Fibroblast of the conjunctiva (primary cell): Measurements from ENCODE around the gene SUPT6H.

Experiments
- DNase-seq: peaks from one replicate; pipeline ENCODE4 v3.0.0-alpha.2; 2010; ENCODE audit warnings: low read depth

SUPT6H gene

DNA sequence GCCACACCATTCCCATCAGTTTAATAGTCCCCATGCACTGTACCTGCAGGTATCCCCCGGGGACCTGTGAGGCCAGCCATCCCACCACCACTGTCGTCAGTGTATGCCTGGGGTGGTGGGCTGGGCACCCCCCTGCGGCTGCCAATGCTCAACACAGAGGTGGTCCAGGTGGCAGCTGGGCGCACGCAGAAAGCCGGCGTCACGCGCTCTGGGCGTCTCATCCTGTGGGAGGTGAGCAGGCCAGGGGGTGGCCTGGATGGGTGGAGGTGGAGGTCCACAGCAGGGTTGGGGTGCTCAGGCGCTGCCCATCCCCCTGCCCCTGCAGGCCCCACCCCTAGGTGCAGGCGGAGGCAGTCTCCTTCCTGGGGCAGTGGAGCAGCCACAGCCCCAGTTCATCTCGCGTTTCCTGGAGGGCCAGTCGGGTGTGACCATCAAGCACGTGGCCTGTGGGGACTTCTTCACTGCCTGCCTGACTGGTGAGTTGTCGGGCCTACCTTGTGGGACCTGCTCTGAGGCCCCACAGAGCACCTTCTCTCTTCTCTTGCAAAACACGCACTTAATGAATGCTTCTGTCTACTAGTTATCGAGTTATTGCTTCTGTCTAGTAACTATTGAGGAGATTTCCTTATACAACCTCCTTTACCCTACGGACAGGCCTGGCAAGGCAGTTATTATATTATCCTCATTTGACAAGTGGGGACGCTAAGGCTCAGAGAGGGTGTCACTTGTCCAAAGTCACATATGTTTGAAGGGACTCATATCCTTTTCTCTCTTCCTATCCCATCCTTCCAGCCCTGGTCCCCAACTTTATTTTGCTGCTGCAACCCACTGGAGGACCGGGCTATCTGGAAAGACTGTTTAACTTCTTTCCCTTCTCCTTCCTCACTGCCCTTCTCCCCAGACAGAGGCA is 76.0 kb downstream of the SUPT6H start:
- DNase-seq, result no peak

DNA sequence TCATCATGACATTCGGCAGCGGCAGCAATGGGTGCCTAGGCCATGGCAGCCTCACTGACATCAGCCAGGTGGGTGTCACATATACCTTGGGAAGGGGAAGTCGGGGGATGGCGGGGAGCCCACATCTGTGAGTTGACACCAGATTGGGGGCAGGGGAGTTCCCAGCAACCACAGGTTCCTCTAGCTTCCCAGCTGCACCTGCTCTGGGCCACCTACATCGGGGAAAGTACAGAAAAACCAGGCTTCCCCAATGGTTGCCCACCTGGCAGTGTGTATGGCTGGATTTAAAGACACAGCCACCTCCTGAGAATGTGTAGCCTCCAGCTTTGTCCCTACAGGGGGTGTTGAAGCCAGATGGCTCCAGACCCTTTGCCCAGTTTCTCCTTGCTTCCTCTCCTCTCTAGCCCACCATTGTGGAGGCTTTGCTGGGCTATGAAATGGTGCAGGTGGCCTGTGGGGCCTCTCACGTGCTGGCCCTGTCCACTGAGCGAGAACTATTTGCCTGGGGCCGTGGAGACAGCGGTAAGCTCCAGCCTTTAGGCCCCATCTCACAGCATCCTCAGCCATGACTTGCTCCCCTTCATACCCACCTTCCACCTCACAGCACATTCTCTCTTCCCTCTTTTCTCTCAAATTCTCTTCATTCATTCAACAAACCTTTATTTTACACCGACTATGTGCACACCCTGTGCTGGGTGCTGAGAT is 76.8 kb downstream of the SUPT6H start:
- no peak for DNase-seq

DNA sequence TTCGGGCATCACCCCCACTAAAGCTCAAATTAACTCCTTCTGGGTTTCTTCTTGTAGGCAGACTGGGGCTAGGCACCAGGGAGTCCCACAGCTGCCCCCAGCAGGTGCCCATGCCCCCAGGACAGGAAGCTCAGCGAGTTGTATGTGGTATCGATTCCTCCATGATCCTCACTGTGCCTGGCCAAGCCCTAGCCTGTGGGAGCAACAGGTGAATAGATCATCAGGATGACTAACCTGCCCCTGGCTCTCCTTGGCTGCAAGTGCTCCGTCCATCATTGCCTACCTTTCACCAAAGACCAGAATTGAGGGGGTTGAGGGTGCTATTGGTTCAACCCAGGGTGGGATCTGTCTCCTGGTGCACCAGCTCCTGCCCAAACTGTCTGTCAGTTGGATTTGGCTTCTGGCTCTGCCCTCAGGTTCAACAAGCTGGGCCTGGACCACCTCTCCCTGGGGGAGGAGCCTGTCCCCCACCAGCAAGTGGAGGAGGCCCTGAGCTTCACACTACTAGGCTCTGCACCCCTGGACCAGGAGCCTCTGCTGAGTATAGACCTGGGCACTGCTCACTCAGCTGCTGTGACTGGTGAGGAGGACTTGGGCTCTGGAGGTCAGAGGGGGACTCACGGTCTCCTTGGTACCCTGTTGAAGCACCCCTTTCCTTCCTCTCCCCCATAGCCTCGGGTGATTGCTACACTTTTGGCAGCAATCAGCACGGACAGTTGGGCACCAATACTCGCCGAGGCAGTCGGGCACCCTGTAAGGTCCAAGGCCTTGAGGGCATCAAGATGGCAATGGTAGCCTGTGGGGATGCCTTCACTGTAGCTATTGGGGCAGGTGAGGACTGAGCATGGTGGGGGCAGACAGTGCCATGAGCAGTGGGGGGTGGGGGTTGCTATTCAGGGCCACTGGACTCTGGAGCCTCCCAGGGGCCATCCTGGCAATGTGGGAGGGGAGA is 78.7 kb downstream of the SUPT6H start:
- DNase-seq, result no peak

DNA sequence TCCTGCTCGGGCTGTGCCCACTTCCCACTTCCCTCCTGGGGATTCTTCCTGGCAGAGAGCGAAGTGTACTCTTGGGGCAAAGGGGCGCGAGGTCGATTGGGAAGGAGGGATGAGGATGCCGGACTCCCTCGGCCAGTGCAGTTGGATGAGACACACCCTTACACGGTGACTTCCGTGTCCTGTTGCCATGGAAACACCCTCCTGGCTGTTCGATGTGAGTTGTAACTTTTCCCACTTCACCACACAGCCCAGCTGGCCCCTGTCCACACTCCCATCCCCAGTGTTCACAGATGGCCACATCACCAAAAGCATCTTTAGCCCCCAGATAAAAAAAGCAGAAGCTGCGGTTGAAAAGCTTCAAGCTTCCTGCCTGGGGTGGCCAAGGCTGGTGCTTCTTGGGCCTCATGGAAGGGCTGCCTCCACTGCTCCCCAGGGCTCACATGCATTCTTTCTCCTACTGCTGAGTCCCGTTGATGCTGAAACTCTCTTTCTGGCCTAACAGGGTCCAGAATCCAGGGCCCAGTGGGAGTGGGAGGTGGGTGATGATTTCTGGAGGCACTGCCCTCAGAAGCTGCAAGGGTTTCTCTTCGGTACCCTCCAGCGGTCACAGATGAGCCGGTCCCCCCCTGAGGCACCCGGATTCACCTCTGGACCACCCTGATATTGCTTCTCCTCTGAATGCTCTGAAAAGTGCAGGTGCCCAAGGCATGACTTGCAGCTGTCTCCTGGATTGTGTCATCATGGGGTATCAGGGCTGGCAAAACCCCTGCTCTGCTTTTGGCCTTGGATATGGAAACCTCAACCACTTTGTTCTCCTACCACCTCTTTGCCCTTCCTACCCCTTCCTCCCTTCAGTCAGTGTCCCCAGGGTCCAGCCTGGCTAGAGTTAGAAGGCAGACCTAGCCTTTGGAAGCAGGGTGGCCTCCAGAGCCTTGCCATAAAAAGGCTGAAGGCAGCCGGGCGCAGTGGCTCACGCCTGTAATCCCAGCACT is 79.6 kb downstream of the SUPT6H start:
- DNase-seq, result no peak

DNA sequence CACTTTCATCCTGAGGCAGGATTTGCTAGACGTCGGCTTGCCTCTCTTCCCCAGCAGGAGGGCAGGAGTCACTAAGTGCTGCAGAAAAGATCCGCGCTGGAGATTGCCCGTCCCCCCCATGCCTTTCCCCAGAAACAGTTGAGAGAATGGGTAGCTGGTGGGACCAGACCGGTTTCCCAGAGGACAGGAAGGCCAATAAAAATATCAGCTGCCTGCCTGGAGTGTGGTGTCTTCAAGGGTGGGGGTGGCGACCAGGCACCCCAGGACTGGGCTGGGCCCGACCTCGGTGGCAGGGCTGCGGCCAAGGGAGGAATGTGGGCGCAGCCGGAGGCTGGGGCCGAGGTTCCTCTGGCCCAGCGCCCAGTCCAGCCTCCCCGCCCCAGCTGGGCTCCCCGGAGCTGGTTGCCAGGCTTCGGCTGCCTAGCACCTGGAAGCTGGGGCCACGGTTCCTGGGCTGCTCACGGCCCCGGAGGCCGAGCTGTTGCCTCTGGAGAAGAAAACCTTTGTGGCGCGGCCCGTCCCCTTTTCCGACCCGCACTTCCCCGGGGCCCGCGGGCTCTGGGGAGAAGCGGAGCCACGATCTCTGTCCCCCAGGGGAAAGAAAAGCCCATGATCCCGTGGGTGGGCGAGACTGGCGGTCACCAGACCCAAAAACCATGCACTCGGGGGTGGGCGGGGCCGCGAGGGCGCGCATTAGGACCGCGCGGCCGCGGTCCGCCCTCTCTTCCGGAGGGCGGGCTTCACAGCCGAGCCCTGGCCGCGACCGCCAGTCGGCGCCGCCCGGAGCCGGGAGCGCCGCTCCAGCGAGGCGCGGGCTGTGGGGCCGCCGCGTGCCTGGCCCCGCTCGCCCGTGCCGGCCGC is 81.5 kb downstream of the SUPT6H start, which contains the start of gene TRAF4:
Gene TRAF4, plus strand, starts transcription at position 769 of the 861 bp plus-strand sequence. CDS start 102 bp downstream, outside the sequence.
- peak; percentile 75 for DNase-seq

DNA sequence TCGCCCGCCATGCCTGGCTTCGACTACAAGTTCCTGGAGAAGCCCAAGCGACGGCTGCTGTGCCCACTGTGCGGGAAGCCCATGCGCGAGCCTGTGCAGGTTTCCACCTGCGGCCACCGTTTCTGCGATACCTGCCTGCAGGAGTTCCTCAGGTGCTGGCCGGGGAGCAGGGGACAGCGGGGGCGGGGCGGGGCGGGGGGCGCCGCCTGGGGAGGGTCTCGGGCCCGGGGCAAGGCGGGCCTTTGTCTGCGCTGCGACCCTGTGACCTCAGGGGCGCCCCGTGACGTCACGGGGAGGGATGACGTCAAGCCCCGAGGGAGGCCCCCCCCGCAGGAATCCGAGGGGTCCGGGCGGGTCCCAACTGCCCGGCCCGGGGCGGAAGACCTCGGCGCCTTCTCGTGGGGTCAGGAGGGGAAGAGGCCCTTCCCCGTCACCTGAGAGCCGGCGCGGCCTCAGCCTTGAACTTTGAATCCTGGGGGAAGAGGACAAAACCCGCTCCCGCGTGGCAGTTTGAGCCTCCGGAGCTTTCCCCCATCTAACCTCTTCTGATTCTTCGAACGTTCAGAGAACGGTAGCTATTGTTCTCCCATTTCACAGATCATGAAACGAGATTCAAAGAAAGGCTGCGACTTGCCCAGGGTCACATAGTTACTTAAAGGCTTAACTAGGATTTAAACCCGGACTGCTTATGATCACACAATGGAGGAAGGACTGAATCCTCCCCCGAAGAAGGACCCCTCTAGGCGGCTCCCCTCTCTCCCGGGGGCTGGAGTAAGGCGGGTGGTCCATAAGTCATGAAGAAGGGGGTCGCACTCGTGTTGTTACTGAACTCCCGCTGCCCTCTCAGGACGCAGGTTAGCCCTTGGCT is 82.3 kb downstream of the SUPT6H start:
- no peak for DNase-seq

DNA sequence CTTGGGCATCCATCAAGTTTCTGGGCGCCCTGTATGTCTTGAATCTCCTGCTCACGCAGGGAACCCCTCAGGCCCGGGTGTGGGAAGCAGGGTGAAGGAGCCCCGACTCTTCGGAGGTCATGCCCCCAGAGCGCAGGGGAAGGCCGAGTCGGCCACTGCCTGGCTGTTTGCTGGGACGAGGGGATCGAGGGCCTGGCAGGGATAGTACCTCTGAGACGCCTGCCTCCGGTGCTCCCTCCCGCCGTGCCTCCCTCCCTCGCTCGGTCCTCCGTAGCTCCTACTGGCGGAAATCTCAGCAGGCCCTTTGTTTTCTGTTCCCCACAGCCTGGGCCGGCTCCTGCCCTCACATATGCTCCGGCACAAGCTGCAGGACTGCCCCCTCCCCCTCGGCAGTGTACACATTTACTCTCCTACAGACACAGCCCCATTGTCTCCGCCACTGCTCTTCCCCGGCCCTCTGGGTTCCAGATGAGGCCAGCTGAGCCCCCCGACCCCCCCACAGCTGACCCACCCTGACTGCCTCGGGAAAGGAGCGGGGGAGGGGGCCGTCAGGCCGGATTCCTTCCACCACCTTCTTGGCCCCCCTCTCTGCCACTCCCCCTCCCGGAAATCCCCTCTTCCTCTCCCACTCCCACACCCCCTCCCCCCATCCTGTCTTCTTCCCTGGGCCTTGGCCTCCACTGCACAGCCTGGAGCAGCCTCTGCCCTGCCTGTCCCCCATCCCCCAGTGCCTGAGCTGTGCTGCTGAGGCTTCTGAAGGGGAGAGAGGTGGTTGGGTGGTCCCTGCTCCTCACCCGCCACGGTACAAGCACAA is 83.2 kb downstream of the SUPT6H start:
- peak; percentile 28 for DNase-seq

DNA sequence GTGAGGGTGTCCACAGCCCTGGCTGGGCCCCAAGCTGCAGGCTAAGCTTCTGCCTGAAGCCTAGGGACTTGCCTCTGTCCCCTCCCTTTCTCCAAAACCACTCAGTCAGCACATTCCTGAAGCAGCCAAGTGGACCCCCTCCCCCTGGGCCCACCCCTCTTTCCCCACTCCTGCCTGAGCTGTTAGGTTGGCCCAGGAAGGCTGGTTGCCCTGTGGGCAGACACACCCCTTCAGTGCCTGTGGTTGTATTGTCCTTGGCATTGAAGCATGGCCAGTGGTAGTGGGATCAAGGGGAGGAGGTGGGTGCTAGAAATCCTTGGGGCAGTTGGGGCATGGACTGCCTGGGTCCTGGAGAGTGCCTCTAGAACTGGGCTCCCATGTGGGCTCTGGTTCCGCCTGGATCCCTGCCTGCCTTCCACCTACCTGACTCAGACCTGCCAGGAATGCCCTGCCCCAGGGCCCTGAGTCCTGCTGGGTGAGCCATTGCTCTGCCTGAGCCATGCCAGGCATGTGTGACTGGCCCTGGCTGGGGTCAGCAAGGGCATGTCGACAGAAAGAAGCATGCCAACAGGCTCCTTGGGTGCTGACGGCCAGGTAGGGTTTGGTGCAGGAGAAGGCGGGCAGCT is 83.9 kb downstream of the SUPT6H start:
- DNase-seq, result no peak

DNA sequence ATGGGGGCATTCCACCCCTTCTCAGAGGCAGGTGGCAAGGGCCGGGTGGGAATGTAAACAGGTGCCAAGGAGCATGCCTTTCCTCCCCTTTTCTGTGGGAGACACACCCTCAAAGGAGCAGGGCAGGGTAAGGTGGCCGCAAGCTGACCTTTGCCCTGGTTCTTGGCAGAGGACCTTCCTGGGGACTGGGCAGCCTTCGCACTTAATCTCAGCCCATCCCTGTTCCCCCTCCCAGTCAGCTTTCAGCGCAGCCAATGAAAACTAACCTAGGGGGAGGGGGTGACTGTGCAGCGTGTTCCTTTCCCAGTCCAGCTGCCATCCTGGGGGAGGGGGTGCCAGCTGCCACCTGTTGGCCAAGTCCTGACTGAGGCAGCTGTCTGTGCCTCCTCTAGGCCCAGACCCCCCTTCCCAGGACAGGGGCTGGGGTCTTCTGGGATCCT is 84.6 kb downstream of the SUPT6H start:
- no peak for DNase-seq

DNA sequence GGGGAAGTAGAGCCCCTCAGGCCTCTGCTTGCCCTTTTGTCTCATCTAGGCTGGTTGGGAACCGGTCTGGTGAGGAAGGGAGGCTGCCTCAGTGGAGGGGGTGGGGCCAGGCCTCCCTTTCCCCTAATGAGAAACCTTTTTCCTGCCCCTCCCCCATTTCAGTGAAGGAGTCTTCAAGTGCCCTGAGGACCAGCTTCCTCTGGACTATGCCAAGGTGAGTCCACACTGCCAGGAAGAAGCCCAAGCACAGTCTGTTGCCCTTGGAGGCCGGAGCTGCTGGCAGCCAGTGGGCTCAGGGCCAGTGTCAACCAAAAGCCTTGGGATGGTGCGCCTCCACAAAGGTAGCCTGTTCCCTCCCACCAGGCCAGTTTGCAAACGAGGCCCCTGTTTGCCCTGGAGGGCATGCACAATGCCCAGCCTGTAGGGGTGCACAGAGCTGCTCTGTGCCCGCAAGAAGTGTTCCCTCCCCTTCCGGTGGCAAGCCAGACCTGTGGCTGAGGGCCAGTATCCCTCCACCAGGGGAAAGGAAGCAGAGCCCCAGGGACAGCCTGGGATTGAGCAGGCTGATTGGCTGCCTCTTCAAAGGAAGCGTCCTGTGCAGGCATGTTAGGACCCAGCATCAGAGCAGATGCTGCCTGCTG is 85.2 kb downstream of the SUPT6H start:
- no peak for DNase-seq

DNA sequence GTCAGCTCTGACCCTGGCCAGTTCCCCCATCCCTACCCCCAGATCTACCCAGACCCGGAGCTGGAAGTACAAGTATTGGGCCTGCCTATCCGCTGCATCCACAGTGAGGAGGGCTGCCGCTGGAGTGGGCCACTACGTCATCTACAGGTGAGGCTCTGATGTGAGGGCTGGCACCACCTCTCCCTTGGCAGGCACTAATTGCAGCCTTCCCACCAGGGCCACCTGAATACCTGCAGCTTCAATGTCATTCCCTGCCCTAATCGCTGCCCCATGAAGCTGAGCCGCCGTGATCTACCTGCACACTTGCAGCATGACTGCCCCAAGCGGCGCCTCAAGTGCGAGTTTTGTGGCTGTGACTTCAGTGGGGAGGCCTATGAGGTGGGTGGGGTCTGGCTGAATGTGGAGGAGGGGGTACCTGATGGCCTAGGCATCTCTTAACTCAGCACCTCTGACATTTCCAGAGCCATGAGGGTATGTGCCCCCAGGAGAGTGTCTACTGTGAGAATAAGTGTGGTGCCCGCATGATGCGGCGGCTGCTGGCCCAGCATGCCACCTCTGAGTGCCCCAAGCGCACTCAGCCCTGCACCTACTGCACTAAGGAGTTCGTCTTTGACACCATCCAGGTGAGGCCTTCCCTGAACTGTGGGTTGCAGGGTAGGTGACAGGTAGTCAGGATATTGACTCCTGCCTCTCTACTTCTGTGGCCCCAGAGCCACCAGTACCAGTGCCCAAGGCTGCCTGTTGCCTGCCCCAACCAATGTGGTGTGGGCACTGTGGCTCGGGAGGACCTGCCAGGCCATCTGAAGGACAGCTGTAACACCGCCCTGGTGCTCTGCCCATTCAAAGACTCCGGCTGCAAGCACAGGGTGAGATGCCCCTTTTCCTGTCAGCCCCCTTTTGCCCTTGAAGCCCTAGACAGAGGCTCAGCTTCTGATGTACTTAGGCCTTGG is 86.1 kb downstream of the SUPT6H start:
- no peak for DNase-seq

DNA sequence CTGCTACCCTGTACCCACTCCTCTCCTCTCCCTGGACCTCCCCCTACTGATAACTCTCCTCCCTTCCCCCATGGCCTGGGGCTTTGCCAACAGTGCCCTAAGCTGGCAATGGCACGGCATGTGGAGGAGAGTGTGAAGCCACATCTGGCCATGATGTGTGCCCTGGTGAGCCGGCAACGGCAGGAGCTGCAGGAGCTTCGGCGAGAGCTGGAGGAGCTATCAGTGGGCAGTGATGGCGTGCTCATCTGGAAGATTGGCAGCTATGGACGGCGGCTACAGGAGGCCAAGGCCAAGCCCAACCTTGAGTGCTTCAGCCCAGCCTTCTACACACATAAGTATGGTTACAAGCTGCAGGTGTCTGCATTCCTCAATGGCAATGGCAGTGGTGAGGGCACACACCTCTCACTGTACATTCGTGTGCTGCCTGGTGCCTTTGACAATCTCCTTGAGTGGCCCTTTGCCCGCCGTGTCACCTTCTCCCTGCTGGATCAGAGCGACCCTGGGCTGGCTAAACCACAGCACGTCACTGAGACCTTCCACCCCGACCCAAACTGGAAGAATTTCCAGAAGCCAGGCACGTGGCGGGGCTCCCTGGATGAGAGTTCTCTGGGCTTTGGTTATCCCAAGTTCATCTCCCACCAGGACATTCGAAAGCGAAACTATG is 87.0 kb downstream of the SUPT6H start:
- DNase-seq, result no peak

DNA sequence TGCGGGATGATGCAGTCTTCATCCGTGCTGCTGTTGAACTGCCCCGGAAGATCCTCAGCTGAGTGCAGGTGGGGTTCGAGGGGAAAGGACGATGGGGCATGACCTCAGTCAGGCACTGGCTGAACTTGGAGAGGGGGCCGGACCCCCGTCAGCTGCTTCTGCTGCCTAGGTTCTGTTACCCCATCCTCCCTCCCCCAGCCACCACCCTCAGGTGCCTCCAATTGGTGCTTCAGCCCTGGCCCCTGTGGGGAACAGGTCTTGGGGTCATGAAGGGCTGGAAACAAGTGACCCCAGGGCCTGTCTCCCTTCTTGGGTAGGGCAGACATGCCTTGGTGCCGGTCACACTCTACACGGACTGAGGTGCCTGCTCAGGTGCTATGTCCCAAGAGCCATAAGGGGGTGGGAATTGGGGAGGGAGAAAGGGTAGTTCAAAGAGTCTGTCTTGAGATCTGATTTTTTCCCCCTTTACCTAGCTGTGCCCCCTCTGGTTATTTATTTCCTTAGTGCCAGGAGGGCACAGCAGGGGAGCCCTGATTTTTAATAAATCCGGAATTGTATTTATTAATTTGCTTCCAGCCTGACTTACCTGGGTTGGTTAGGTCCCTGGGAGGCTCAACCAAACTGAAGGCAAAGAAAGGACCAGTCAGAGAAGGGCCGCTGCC is 87.6 kb downstream of the SUPT6H start:
- no peak for DNase-seq

DNA sequence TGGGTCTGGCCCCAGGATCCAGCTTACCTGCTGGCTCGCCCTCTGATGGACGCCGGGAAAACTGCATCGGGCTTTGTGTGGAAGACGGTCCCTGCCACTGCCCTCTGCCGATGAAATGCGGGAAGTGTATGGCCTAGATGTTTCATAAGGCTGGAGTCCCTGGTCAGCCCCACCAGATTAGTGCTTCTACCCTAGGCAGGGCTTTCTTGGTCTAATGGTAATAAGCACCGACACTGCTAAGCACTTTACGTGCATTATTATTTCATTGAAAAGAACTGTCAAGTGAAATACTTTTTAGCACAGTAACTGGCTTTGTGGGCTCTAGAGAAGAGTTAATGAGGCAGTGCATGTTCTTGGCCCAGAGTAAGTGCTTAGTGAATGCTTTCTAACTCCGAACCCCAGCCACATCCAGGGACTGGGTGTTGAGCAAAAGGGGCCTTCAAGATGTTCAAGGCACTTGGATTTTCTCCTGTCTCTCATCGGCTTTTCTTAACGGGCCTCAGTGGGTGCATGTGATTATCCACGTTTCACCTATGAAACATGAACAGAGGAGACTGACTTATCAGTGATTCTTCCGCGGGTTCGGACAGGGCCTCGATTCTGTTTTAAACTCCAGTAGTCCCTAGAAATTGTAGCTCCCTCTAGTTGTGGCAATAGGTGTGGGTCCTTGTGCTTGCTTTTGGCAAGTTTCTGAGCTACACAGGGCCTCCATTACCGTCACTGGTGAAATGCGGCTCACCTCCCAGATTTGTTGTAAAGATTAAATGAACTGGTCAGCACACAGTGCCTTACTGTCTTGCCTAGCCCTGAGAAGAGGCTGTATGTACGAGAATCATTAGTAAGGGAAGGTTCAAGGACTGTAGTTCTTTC is 88.4 kb downstream of the SUPT6H start:
- peak; percentile 88 for DNase-seq
